Measurements from ENCODE around the gene TEX26.

Gene TEX26

DNA sequence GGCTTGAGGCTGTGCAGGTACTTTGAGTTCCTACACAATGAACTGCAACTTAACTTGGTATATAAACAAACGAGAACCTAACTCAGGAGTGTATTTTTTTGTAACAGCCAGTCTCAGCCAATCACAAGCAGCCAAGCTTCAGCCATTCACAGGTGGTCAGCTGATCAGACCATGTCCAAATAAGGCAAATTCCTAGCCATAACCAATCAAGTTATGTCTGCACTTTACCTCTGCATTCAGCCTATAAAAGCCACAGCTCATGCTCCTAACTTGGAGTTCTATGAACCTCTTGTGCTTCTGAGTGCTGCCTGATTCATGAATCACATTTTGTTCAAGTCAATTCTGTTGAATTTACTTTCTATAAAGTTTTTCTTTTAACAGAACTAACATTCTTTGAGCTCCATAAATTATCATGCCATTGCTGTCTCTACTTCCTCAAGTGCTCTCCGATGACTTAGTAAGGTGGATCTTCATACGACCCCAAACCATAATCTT lies 43.2 kb upstream of the TEX26 start:
- WGBS = 96% methylated on average over 2 of the region's 3 CpGs
- Histone ChIP-seq H2AK5ac (ENCODE audit: low read length, severe bottlenecking) (no peak overlapping the region), H3K4me2 (ENCODE audit: low read length, poor library complexity, severe bottlenecking) (no peak overlapping the region), H4K8ac (ENCODE audit: low read length) (no peak overlapping the region), H3K18ac (ENCODE audit: low read depth in 1 of 2, low read length in 2 of 2) (no peak overlapping the region), H3K14ac (ENCODE audit: low read length in 2 of 2) (no peak overlapping the region), H3K79me1 (replicated peaks; ENCODE audit: low read length, poor library complexity, severe bottlenecking) (no peaks in the 10 kb centered on the region), H3K27me3 (ENCODE audit: control insufficient read depth in 1 of 2, insufficient read depth in 1 of 2, low read length in 2 of 2) (no peaks in the 10 kb centered on the region), H3K9me3 (ENCODE audit: control insufficient read depth, low read length) (no peaks in the 10 kb centered on the region), H3K36me3 (ENCODE audit: control insufficient read depth in 1 of 2, insufficient read depth in 2 of 2, low read depth in 1 of 2, low read length in 2 of 2) (no peaks in the 10 kb centered on the region), H2AFZ (ENCODE audit: low read depth, low read length) (no peak overlapping the region), H3K27ac (ENCODE audit: low read length, poor library complexity, severe bottlenecking) (no peak overlapping the region), H3K4me1 (ENCODE audit: control insufficient read depth, insufficient read depth, low read depth, low read length) (peaks cover 2% of the 10 kb centered on the region), H3K23ac (ENCODE audit: low read length in 2 of 2) (no peak overlapping the region), H2BK5ac (ENCODE audit: low read depth, low read length, poor library complexity, severe bottlenecking) (no peak overlapping the region), H2BK120ac (ENCODE audit: low read depth, low read length) (no peak overlapping the region), H3K4ac (ENCODE audit: low read depth in 1 of 2, low read length in 2 of 2) (no peak overlapping the region), H3K9ac (ENCODE audit: low read length) (no peak overlapping the region), H2BK15ac (ENCODE audit: low read depth, poor library complexity, severe bottlenecking) (no peak overlapping the region), H3K4me3 (ENCODE audit: insufficient read depth in 1 of 2, low read depth in 1 of 2, low read length in 2 of 2) (no peak overlapping the region), H4K91ac (ENCODE audit: low read length) (no peak overlapping the region), H2BK12ac (ENCODE audit: low read length in 2 of 2) (peak overlapping the region in 1 of 2 experiments; percentile 38)
- no peak for DNase-seq

DNA sequence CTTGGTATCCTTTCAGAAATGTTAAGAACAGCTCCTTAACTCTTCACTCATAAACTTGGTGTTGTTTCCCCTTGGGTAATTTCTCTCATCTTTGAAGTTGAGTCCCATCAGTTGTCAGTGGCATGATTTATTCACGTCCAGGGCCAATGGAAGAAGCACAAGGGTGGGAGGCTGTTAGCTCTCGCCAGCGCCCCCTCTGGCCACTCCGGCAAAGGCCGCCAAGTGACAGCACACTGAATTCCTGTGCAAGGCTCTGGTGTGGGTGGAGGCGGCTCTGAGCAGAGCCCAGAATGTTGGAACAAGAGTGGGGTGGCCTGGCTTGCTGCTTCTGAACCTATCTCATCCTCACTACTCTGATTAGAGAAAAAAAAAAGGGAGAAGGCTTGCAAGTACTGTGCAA lies 39.5 kb upstream of the TEX26 start:
- Histone ChIP-seq H3K9me3 (ENCODE audit: control insufficient read depth, low read length) (no peaks in the 10 kb centered on the region), H3K27ac (ENCODE audit: low read length, poor library complexity, severe bottlenecking) (no peak overlapping the region), H3K79me1 (replicated peaks; ENCODE audit: low read length, poor library complexity, severe bottlenecking) (peaks cover 2% of the 10 kb centered on the region), H2BK5ac (ENCODE audit: low read depth, low read length, poor library complexity, severe bottlenecking) (no peak overlapping the region), H3K23ac (ENCODE audit: low read length in 2 of 2) (no peak overlapping the region), H2AFZ (ENCODE audit: low read depth, low read length) (no peak overlapping the region), H2BK120ac (ENCODE audit: low read depth, low read length) (no peak overlapping the region), H3K4me2 (ENCODE audit: low read length, poor library complexity, severe bottlenecking) (no peak overlapping the region), H2BK15ac (ENCODE audit: low read depth, poor library complexity, severe bottlenecking) (peak overlapping the region; percentile 74), H3K14ac (ENCODE audit: low read length in 2 of 2) (no peak overlapping the region), H4K8ac (ENCODE audit: low read length) (no peak overlapping the region), H2BK12ac (ENCODE audit: low read length in 2 of 2) (peak overlapping the region in 1 of 2 experiments; percentile 79), H3K27me3 (ENCODE audit: control insufficient read depth in 1 of 2, insufficient read depth in 1 of 2, low read length in 2 of 2) (no peaks in the 10 kb centered on the region), H3K4ac (ENCODE audit: low read depth in 1 of 2, low read length in 2 of 2) (no peak overlapping the region), H3K4me1 (ENCODE audit: control insufficient read depth, insufficient read depth, low read depth, low read length) (peaks cover 6% of the 10 kb centered on the region), H3K18ac (ENCODE audit: low read depth in 1 of 2, low read length in 2 of 2) (no peak overlapping the region), H3K36me3 (ENCODE audit: control insufficient read depth in 1 of 2, insufficient read depth in 2 of 2, low read depth in 1 of 2, low read length in 2 of 2) (no peaks in the 10 kb centered on the region), H2AK5ac (ENCODE audit: low read length, severe bottlenecking) (no peak overlapping the region), H3K4me3 (ENCODE audit: insufficient read depth in 1 of 2, low read depth in 1 of 2, low read length in 2 of 2) (no peak overlapping the region), H4K91ac (ENCODE audit: low read length) (no peak overlapping the region), H3K9ac (ENCODE audit: low read length) (no peak overlapping the region)
- DNase-seq = peak; percentile 41
- WGBS = 39% methylated on average over 5 of the region's 6 CpGs

DNA sequence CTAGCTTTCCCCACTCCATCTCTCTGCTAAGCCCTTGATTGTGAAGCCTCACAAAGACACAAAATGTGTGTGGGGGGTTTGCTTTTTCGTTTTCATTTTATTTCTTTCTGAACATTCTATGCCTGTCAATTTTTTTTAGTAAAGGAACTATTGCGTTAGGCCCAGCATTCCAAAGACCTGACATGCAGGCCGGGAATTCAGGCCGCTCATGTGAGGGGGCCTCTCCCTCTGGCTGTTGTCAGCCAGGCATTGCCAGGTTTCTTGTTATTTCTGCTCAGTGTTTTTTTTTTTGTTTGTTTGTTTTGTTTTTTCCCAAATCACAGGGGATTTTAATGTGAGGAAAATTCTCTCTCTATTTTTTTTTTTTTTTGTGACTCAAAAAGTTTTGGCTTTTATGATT lies 36.7 kb upstream of the TEX26 start:
- Histone ChIP-seq H2BK12ac (ENCODE audit: low read length in 2 of 2) (no peak overlapping the region), H3K79me1 (replicated peaks; ENCODE audit: low read length, poor library complexity, severe bottlenecking) (peaks cover 2% of the 10 kb centered on the region), H3K27ac (ENCODE audit: low read length, poor library complexity, severe bottlenecking) (peak overlapping the region; percentile 76), H3K27me3 (ENCODE audit: control insufficient read depth in 1 of 2, insufficient read depth in 1 of 2, low read length in 2 of 2) (no peaks in the 10 kb centered on the region), H3K4me3 (ENCODE audit: insufficient read depth in 1 of 2, low read depth in 1 of 2, low read length in 2 of 2) (no peak overlapping the region), H3K18ac (ENCODE audit: low read depth in 1 of 2, low read length in 2 of 2) (peak overlapping the region in 1 of 2 experiments; percentile 53), H3K14ac (ENCODE audit: low read length in 2 of 2) (no peak overlapping the region), H3K9ac (ENCODE audit: low read length) (peak overlapping the region; percentile 88), H2AFZ (ENCODE audit: low read depth, low read length) (no peak overlapping the region), H3K4me1 (ENCODE audit: control insufficient read depth, insufficient read depth, low read depth, low read length) (peaks cover 14% of the 10 kb centered on the region), H2AK5ac (ENCODE audit: low read length, severe bottlenecking) (no peak overlapping the region), H4K8ac (ENCODE audit: low read length) (no peak overlapping the region), H3K9me3 (ENCODE audit: control insufficient read depth, low read length) (no peaks in the 10 kb centered on the region), H2BK5ac (ENCODE audit: low read depth, low read length, poor library complexity, severe bottlenecking) (no peak overlapping the region), H4K91ac (ENCODE audit: low read length) (no peak overlapping the region), H2BK15ac (ENCODE audit: low read depth, poor library complexity, severe bottlenecking) (no peak overlapping the region), H3K23ac (ENCODE audit: low read length in 2 of 2) (no peak overlapping the region), H3K4me2 (ENCODE audit: low read length, poor library complexity, severe bottlenecking) (no peak overlapping the region), H3K4ac (ENCODE audit: low read depth in 1 of 2, low read length in 2 of 2) (no peak overlapping the region), H3K36me3 (ENCODE audit: control insufficient read depth in 1 of 2, insufficient read depth in 2 of 2, low read depth in 1 of 2, low read length in 2 of 2) (no peaks in the 10 kb centered on the region), H2BK120ac (ENCODE audit: low read depth, low read length) (no peak overlapping the region)
- 3% methylated on average over 3 of the region's 4 CpGs for WGBS
- DNase-seq = peak; percentile 88

DNA sequence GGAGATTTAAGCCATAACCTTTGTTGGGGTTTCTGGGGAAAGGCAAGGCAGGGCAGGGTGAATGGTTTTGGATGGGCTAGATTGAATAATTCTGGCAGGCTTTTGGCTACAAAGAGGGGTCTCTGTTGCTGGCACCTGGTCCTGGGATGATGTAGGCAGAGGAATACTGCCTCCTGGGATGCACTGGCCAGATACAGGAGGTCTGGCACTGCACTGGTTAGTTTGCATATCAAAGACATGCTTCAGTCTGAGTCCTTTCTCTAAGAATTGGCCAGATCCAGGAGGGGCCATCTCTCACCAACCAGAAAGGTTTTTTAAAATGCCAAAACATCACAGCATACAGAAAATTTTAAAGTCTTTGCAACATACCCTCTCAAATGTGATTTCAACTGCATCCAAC lies 34.4 kb upstream of the TEX26 start:
- no peak for DNase-seq
- H3K9me3 ChIP-seq (ENCODE audit: control insufficient read depth, low read length) = no peaks in the 10 kb centered on the region

More for the DNA sequence above, 34.4 kb upstream of the TEX26 start:
- Histone ChIP-seq H3K18ac (ENCODE audit: low read depth in 1 of 2, low read length in 2 of 2) (peak overlapping the region; percentile 35 to 75), H2AFZ (ENCODE audit: low read depth, low read length) (no peak overlapping the region), H3K4me3 (ENCODE audit: insufficient read depth in 1 of 2, low read depth in 1 of 2, low read length in 2 of 2) (peak overlapping the region in 1 of 2 experiments; percentile 40), H2BK15ac (ENCODE audit: low read depth, poor library complexity, severe bottlenecking) (peak overlapping the region; percentile 50), H4K91ac (ENCODE audit: low read length) (peak overlapping the region; percentile 61), H2BK120ac (ENCODE audit: low read depth, low read length) (peak overlapping the region; percentile 45), H4K8ac (ENCODE audit: low read length) (no peak overlapping the region), H3K79me1 (replicated peaks; ENCODE audit: low read length, poor library complexity, severe bottlenecking) (peaks cover 2% of the 10 kb centered on the region), H2BK12ac (ENCODE audit: low read length in 2 of 2) (peak overlapping the region; percentile 6 to 57), H3K9ac (ENCODE audit: low read length) (peak overlapping the region; percentile 82), H3K36me3 (ENCODE audit: control insufficient read depth in 1 of 2, insufficient read depth in 2 of 2, low read depth in 1 of 2, low read length in 2 of 2) (no peaks in the 10 kb centered on the region), H2AK5ac (ENCODE audit: low read length, severe bottlenecking) (peak overlapping the region; percentile 77), H3K4ac (ENCODE audit: low read depth in 1 of 2, low read length in 2 of 2) (peak overlapping the region in 1 of 2 experiments; percentile 33), H3K27me3 (ENCODE audit: control insufficient read depth in 1 of 2, insufficient read depth in 1 of 2, low read length in 2 of 2) (no peaks in the 10 kb centered on the region), H3K4me2 (ENCODE audit: low read length, poor library complexity, severe bottlenecking) (no peak overlapping the region), H2BK5ac (ENCODE audit: low read depth, low read length, poor library complexity, severe bottlenecking) (no peak overlapping the region), H3K14ac (ENCODE audit: low read length in 2 of 2) (no peak overlapping the region), H3K27ac (ENCODE audit: low read length, poor library complexity, severe bottlenecking) (peak overlapping the region; percentile 71), H3K23ac (ENCODE audit: low read length in 2 of 2) (no peak overlapping the region), H3K4me1 (ENCODE audit: control insufficient read depth, insufficient read depth, low read depth, low read length) (peaks cover 13% of the 10 kb centered on the region)
